ENCODE data around the gene CRIM1. TPM values are rescaled to one million over a fixed set of nuclear protein-coding genes. Genes with fewer than 3 reads are reported as not detected.

The CRIM1 gene
- total RNA-seq, 1 experiment from 2014 or later, result 24.1 TPM

DNA sequence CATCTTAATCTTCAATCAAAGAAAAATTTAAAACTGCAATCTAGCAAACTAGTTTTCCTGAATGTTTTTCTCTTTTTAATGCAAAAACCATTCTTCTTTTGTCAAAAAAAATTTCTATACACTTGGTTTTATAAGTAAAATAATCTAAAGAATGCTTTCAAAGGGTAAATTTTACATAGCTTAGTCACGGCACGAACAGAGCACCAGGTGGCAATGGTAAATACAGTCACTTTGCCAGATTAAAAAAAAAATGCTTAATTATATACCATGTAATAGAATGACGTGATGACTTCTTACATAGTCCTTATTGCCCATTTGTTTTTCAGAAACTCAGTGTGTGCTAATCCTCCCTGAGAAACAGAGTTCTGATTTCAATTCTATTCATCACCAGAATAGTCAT lies 232.0 kb downstream of the CRIM1 start:
- H3K36me3 Mint-ChIP-seq, result peaks cover 34% of the 10 kb centered on the region
- CTCF ChIA-PET, result interaction anchor here (1.9 kb wide), 1 partner anchor 77 kb away, joined by 6 read pairs; no protein-coding TSS in a partner anchor

More for the DNA sequence above, 232.0 kb downstream of the CRIM1 start:
- Mint-ChIP-seq H3K27me3 (ENCODE audit: low read depth) (peaks cover 3% of the 10 kb centered on the region; the same call in 1 of the 2 replicates), H3K27ac (no peak overlapping the region), H3K4me1 (no peaks in the 10 kb centered on the region), H3K9me3 (no peaks in the 10 kb centered on the region), H3K4me3 (no peak overlapping the region)
- DNase-seq (ENCODE audit: low spot score), result no peak
- POLR2A ChIA-PET, result no interaction called here
- no peak for ATAC-seq
- TF ChIP-seq ZNF317 (CRISPR knock-in tag; IDR thresholded peaks at IDR 0.05; ENCODE audit: borderline replicate concordance, low read depth) (no peak), EMX1 (CRISPR knock-in tag; IDR thresholded peaks at IDR 0.05) (no peak), NFYB (CRISPR knock-in tag; conservative IDR thresholded peaks at IDR 0.05; ENCODE audit: low read depth) (no peak), RORB (CRISPR knock-in tag; IDR thresholded peaks at IDR 0.05) (no peak), CREB1 (CRISPR knock-in tag; IDR thresholded peaks at IDR 0.05) (no peak)
- TF ChIP-seq, protein P1, sequence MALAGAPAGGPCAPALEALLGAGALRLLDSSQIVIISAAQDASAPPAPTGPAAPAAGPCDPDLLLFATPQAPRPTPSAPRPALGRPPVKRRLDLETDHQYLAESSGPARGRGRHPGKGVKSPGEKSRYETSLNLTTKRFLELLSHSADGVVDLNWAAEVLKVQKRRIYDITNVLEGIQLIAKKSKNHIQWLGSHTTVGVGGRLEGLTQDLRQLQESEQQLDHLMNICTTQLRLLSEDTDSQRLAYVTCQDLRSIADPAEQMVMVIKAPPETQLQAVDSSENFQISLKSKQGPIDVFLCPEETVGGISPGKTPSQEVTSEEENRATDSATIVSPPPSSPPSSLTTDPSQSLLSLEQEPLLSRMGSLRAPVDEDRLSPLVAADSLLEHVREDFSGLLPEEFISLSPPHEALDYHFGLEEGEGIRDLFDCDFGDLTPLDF (CRISPR knock-in tag; IDR thresholded peaks at IDR 0.05), result no peak
- TF ChIP-seq, protein P2, sequence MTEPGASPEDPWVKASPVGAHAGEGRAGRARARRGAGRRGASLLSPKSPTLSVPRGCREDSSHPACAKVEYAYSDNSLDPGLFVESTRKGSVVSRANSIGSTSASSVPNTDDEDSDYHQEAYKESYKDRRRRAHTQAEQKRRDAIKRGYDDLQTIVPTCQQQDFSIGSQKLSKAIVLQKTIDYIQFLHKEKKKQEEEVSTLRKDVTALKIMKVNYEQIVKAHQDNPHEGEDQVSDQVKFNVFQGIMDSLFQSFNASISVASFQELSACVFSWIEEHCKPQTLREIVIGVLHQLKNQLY (CRISPR knock-in tag; IDR thresholded peaks at IDR 0.05), result no peak
- TF ChIP-seq, protein P3, sequence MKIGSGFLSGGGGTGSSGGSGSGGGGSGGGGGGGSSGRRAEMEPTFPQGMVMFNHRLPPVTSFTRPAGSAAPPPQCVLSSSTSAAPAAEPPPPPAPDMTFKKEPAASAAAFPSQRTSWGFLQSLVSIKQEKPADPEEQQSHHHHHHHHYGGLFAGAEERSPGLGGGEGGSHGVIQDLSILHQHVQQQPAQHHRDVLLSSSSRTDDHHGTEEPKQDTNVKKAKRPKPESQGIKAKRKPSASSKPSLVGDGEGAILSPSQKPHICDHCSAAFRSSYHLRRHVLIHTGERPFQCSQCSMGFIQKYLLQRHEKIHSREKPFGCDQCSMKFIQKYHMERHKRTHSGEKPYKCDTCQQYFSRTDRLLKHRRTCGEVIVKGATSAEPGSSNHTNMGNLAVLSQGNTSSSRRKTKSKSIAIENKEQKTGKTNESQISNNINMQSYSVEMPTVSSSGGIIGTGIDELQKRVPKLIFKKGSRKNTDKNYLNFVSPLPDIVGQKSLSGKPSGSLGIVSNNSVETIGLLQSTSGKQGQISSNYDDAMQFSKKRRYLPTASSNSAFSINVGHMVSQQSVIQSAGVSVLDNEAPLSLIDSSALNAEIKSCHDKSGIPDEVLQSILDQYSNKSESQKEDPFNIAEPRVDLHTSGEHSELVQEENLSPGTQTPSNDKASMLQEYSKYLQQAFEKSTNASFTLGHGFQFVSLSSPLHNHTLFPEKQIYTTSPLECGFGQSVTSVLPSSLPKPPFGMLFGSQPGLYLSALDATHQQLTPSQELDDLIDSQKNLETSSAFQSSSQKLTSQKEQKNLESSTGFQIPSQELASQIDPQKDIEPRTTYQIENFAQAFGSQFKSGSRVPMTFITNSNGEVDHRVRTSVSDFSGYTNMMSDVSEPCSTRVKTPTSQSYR (CRISPR knock-in tag; IDR thresholded peaks at IDR 0.05), result no peak
- TF ChIP-seq, protein P4, sequence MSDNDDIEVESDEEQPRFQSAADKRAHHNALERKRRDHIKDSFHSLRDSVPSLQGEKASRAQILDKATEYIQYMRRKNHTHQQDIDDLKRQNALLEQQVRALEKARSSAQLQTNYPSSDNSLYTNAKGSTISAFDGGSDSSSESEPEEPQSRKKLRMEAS (CRISPR knock-in tag; IDR thresholded peaks at IDR 0.05), result no peak
- TF ChIP-seq, protein P5, sequence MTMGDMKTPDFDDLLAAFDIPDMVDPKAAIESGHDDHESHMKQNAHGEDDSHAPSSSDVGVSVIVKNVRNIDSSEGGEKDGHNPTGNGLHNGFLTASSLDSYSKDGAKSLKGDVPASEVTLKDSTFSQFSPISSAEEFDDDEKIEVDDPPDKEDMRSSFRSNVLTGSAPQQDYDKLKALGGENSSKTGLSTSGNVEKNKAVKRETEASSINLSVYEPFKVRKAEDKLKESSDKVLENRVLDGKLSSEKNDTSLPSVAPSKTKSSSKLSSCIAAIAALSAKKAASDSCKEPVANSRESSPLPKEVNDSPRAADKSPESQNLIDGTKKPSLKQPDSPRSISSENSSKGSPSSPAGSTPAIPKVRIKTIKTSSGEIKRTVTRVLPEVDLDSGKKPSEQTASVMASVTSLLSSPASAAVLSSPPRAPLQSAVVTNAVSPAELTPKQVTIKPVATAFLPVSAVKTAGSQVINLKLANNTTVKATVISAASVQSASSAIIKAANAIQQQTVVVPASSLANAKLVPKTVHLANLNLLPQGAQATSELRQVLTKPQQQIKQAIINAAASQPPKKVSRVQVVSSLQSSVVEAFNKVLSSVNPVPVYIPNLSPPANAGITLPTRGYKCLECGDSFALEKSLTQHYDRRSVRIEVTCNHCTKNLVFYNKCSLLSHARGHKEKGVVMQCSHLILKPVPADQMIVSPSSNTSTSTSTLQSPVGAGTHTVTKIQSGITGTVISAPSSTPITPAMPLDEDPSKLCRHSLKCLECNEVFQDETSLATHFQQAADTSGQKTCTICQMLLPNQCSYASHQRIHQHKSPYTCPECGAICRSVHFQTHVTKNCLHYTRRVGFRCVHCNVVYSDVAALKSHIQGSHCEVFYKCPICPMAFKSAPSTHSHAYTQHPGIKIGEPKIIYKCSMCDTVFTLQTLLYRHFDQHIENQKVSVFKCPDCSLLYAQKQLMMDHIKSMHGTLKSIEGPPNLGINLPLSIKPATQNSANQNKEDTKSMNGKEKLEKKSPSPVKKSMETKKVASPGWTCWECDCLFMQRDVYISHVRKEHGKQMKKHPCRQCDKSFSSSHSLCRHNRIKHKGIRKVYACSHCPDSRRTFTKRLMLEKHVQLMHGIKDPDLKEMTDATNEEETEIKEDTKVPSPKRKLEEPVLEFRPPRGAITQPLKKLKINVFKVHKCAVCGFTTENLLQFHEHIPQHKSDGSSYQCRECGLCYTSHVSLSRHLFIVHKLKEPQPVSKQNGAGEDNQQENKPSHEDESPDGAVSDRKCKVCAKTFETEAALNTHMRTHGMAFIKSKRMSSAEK (CRISPR knock-in tag; IDR thresholded peaks at IDR 0.05; ENCODE audit: borderline replicate concordance), result no peak
- TF ChIP-seq, protein P6, sequence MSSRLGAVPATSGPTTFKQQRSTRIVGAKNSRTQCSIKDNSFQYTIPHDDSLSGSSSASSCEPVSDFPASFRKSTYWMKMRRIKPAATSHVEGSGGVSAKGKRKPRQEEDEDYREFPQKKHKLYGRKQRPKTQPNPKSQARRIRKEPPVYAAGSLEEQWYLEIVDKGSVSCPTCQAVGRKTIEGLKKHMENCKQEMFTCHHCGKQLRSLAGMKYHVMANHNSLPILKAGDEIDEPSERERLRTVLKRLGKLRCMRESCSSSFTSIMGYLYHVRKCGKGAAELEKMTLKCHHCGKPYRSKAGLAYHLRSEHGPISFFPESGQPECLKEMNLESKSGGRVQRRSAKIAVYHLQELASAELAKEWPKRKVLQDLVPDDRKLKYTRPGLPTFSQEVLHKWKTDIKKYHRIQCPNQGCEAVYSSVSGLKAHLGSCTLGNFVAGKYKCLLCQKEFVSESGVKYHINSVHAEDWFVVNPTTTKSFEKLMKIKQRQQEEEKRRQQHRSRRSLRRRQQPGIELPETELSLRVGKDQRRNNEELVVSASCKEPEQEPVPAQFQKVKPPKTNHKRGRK (CRISPR knock-in tag; IDR thresholded peaks at IDR 0.05; ENCODE audit: borderline replicate concordance), result no peak
- TF ChIP-seq, protein P7, sequence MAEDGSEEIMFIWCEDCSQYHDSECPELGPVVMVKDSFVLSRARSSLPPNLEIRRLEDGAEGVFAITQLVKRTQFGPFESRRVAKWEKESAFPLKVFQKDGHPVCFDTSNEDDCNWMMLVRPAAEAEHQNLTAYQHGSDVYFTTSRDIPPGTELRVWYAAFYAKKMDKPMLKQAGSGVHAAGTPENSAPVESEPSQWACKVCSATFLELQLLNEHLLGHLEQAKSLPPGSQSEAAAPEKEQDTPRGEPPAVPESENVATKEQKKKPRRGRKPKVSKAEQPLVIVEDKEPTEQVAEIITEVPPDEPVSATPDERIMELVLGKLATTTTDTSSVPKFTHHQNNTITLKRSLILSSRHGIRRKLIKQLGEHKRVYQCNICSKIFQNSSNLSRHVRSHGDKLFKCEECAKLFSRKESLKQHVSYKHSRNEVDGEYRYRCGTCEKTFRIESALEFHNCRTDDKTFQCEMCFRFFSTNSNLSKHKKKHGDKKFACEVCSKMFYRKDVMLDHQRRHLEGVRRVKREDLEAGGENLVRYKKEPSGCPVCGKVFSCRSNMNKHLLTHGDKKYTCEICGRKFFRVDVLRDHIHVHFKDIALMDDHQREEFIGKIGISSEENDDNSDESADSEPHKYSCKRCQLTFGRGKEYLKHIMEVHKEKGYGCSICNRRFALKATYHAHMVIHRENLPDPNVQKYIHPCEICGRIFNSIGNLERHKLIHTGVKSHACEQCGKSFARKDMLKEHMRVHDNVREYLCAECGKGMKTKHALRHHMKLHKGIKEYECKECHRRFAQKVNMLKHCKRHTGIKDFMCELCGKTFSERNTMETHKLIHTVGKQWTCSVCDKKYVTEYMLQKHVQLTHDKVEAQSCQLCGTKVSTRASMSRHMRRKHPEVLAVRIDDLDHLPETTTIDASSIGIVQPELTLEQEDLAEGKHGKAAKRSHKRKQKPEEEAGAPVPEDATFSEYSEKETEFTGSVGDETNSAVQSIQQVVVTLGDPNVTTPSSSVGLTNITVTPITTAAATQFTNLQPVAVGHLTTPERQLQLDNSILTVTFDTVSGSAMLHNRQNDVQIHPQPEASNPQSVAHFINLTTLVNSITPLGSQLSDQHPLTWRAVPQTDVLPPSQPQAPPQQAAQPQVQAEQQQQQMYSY (CRISPR knock-in tag; IDR thresholded peaks at IDR 0.05), result no peak
- TF ChIP-seq, protein P8, sequence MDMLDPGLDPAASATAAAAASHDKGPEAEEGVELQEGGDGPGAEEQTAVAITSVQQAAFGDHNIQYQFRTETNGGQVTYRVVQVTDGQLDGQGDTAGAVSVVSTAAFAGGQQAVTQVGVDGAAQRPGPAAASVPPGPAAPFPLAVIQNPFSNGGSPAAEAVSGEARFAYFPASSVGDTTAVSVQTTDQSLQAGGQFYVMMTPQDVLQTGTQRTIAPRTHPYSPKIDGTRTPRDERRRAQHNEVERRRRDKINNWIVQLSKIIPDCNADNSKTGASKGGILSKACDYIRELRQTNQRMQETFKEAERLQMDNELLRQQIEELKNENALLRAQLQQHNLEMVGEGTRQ (CRISPR knock-in tag; IDR thresholded peaks at IDR 0.05), result no peak
